C4-2B (cell line): Measurements from ENCODE around the gene DSCAML1.

Experiments used
- ZFX ChIP-seq: fragments of 450-650 bp; IDR thresholded peaks from 2 replicates; pipeline ENCODE4 v1.6.1; 2017
- TF ChIP-seq, protein P1 (sequence below): fragments of 450-650 bp; conservative IDR thresholded peaks from 2 replicates; pipeline ENCODE4 v1.5.1; 2017; ENCODE audit warnings: mild to moderate bottlenecking

DNA sequence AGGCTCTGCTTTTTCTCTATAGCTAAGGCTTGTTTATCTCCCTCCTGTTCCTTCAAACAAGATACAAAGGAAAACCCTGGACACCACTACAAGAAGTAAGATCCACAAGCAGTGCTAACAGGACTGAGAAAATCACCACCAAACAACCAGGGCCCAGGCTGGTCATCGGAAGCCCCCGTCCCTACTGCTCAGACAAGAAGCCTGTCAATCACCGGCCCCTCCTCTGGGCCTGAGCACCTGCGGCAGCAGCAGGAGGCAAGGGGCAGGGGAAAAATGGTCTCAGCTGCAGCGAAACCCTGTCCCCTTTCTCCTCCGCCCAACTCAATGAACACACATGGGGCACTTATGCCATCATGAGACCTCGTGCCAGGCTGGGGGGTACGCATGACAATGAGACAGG lies 314.1 kb downstream of the DSCAML1 start:
- TF ChIP-seq, protein P1, sequence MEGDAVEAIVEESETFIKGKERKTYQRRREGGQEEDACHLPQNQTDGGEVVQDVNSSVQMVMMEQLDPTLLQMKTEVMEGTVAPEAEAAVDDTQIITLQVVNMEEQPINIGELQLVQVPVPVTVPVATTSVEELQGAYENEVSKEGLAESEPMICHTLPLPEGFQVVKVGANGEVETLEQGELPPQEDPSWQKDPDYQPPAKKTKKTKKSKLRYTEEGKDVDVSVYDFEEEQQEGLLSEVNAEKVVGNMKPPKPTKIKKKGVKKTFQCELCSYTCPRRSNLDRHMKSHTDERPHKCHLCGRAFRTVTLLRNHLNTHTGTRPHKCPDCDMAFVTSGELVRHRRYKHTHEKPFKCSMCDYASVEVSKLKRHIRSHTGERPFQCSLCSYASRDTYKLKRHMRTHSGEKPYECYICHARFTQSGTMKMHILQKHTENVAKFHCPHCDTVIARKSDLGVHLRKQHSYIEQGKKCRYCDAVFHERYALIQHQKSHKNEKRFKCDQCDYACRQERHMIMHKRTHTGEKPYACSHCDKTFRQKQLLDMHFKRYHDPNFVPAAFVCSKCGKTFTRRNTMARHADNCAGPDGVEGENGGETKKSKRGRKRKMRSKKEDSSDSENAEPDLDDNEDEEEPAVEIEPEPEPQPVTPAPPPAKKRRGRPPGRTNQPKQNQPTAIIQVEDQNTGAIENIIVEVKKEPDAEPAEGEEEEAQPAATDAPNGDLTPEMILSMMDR = no peak
- no peak for TF ChIP-seq ZFX
